HuH-7.5 (cell line): ENCODE results near the gene NOL12.

Source experiments
- DNase-seq: peaks from one replicate; pipeline ENCODE4 v3.0.0; 2011; ENCODE audit warnings: low spot score

Gene NOL12

GRCh38 chr22:37659066-37659896, 26.9 kb upstream of the NOL12 start:
- peak; percentile 75 for DNase-seq

GRCh38 chr22:37659897-37660708, 26.0 kb upstream of the NOL12 start:
- DNase-seq, result no peak

- no peak for DNase-seq
Measured at GRCh38 chr22:37660709-37661045, 25.5 kb upstream of the NOL12 start.

GRCh38 chr22:37661160-37661924, 24.8 kb upstream of the NOL12 start:
- DNase-seq, result peak; percentile 51

GRCh38 chr22:37662039-37662438, 24.1 kb upstream of the NOL12 start:
- no peak for DNase-seq

- DNase-seq, result no peak
Measured at GRCh38 chr22:37663521-37664140, 22.5 kb upstream of the NOL12 start.

GRCh38 chr22:37664249-37665101, 21.7 kb upstream of the NOL12 start:
- DNase-seq, result no peak

GRCh38 chr22:37665487-37665886, 20.7 kb upstream of the NOL12 start:
- DNase-seq, result no peak

- no peak for DNase-seq
Measured at GRCh38 chr22:37669586-37669985, 16.6 kb upstream of the NOL12 start.

GRCh38 chr22:37672206-37672919, 13.8 kb upstream of the NOL12 start:
- DNase-seq, result no peak

- DNase-seq, result no peak
Measured at GRCh38 chr22:37672920-37673455, 13.2 kb upstream of the NOL12 start.

- no peak for DNase-seq
Measured at GRCh38 chr22:37674248-37674647, 11.9 kb upstream of the NOL12 start.

GRCh38 chr22:37674951-37675929, 10.9 kb upstream of the NOL12 start, which contains the start of gene LGALS1:
TSS of gene LGALS1 (plus strand) at chr22:37675636. CDS start at chr22:37675703, 67 bp downstream.
- no peak for DNase-seq

- DNase-seq, result no peak
Measured at GRCh38 chr22:37675930-37676735, 10.0 kb upstream of the NOL12 start.

- peak; percentile 72 for DNase-seq
Measured at GRCh38 chr22:37676736-37677492, 9.2 kb upstream of the NOL12 start.

GRCh38 chr22:37677493-37677974, 8.6 kb upstream of the NOL12 start:
- DNase-seq, result no peak

- no peak for DNase-seq
Measured at GRCh38 chr22:37678372-37678771, 7.8 kb upstream of the NOL12 start.
